ENCODE results near the gene NYAP2.

NYAP2 gene

DNA sequence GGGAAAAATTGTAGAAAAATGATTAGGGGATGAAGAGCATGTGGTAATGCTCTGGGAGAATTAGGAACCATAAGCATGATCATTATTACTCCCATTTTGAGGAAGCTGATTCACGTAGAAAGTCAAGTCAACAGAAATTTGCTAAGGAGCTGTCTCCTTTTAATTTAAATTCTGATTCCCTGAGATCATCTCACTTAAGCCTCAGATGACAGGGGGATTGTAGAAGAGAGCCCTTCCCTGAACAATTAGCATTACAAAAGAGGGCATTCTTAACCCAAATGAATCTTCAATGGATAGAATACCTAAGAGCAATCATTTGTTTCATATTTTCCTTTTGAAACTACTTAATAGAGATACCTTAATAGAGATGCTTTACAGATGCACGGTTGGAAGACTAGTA, 267.9 kb downstream of the NYAP2 start:
- H3K27me3 ChIP-seq (replicated peaks; ENCODE audit: control insufficient read depth, insufficient read depth, low read length, poor library complexity, severe bottlenecking): no peaks in the 10 kb centered on the region
- H3K9me3 ChIP-seq (ENCODE audit: control insufficient read depth, low read length): no peaks in the 10 kb centered on the region
- no peaks in the 10 kb centered on the region for H3K36me3 ChIP-seq (ENCODE audit: control insufficient read depth, insufficient read depth, low read length)
- no peak overlapping the region for H3K27ac ChIP-seq (ENCODE audit: insufficient read depth, low read length, poor library complexity, severe bottlenecking)
- H3K4me1 ChIP-seq (ENCODE audit: control insufficient read depth, insufficient read depth, low read length, poor library complexity, severe bottlenecking): no peaks in the 10 kb centered on the region
- H3K4me3 ChIP-seq (ENCODE audit: insufficient read depth, low read depth, low read length, poor library complexity, severe bottlenecking): no peak overlapping the region
- no peak for DNase-seq

DNA sequence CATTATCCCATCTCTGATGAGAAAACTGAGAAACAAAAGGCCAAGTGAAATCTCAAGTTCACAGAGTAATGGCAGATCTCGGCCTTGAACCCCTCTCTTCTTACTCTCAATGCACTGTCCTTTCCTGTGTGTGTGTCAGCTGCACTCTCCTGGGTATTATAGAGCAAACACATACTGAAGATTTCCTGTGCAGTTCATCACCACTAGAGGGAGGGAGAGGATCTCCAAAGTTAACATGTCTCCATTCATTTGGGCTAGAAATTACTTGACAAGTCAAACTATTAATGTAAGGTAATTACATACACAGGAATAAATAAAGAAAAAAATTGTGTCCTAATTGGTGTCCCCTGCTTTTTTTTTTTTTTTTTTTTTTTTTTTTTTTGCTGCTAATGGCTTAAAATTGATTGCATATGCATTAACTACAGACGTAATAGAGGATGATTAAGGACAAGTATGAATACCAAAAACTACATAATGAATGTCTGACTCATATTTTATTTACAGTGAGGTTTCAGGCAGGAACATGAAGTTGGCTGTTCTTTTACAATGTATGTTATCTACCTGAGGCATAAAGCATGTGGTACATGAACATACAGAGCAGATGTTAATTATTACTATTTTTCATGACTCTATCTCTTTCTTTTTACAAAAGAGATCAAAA, 269.2 kb downstream of the NYAP2 start:
- DNase-seq: no peak
- H3K36me3 ChIP-seq (ENCODE audit: control insufficient read depth, insufficient read depth, low read length): no peaks in the 10 kb centered on the region
- H3K4me3 ChIP-seq (ENCODE audit: insufficient read depth, low read depth, low read length, poor library complexity, severe bottlenecking): no peak overlapping the region
- H3K4me1 ChIP-seq (ENCODE audit: control insufficient read depth, insufficient read depth, low read length, poor library complexity, severe bottlenecking): no peaks in the 10 kb centered on the region
- no peaks in the 10 kb centered on the region for H3K27me3 ChIP-seq (replicated peaks; ENCODE audit: control insufficient read depth, insufficient read depth, low read length, poor library complexity, severe bottlenecking)
- H3K9me3 ChIP-seq (ENCODE audit: control insufficient read depth, low read length): no peaks in the 10 kb centered on the region
- H3K27ac ChIP-seq (ENCODE audit: insufficient read depth, low read length, poor library complexity, severe bottlenecking): no peak overlapping the region

DNA sequence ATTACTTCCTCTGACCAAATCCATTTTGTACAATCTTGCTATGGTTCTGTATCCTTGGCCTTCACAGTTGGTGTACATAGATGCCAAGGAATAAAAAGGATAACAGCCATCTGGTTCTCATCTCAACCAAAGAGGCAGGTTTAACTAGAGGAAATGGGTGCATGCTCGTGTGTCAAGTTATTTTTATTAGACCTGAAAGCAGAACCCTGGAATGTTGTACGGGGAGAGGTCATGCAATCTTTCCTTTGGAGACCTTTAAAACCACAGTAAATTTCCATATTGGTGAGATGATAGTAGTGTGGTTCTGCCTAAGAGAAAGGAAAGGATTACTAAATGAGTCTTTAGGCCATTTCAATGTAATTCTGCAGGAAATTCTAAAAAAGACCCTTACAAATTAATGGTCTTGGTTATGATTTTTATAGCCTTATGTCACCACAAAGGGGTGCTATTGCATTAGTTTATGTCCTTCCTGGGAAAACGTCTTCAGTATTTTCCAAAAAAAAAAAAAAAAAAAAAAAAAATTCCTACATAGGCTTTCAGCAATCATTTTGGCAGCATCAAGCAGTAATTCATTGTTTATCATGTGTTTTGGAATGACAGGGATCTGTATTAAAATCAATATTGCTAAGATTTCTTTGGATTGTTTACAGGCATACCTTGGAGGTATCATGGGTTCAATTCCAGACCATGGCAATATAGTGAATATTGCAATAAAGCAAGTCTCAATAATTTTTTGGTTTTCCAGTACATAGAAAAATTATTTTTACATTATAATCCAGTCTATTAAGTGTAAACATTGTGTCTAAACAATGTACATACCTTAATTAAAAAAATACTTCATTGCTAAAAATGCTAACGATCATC, 270.8 kb downstream of the NYAP2 start:
- H3K9me3 ChIP-seq (ENCODE audit: control insufficient read depth, low read length): no peaks in the 10 kb centered on the region
- no peak for DNase-seq
- H3K36me3 ChIP-seq (ENCODE audit: control insufficient read depth, insufficient read depth, low read length): no peaks in the 10 kb centered on the region
- no peak overlapping the region for H3K4me3 ChIP-seq (ENCODE audit: insufficient read depth, low read depth, low read length, poor library complexity, severe bottlenecking)
- no peaks in the 10 kb centered on the region for H3K4me1 ChIP-seq (ENCODE audit: control insufficient read depth, insufficient read depth, low read length, poor library complexity, severe bottlenecking)
- H3K27ac ChIP-seq (ENCODE audit: insufficient read depth, low read length, poor library complexity, severe bottlenecking): no peak overlapping the region
- no peaks in the 10 kb centered on the region for H3K27me3 ChIP-seq (replicated peaks; ENCODE audit: control insufficient read depth, insufficient read depth, low read length, poor library complexity, severe bottlenecking)

GRCh38 chr2:225678792-225679191, 279.3 kb downstream of the NYAP2 start:
- Histone ChIP-seq H3K9me3 (ENCODE audit: control insufficient read depth, low read length) (no peaks in the 10 kb centered on the region), H3K27me3 (replicated peaks; ENCODE audit: control insufficient read depth, insufficient read depth, low read length, poor library complexity, severe bottlenecking) (no peaks in the 10 kb centered on the region), H3K36me3 (ENCODE audit: control insufficient read depth, insufficient read depth, low read length) (no peaks in the 10 kb centered on the region), H3K4me1 (ENCODE audit: control insufficient read depth, insufficient read depth, low read length, poor library complexity, severe bottlenecking) (no peaks in the 10 kb centered on the region), H3K27ac (ENCODE audit: insufficient read depth, low read length, poor library complexity, severe bottlenecking) (no peak overlapping the region), H3K4me3 (ENCODE audit: insufficient read depth, low read depth, low read length, poor library complexity, severe bottlenecking) (no peak overlapping the region)
- no peak for DNase-seq

- DNase-seq: no peak
- no peaks in the 10 kb centered on the region for H3K27me3 ChIP-seq (replicated peaks; ENCODE audit: control insufficient read depth, insufficient read depth, low read length, poor library complexity, severe bottlenecking)
- no peak overlapping the region for H3K27ac ChIP-seq (ENCODE audit: insufficient read depth, low read length, poor library complexity, severe bottlenecking)
- H3K4me3 ChIP-seq (ENCODE audit: insufficient read depth, low read depth, low read length, poor library complexity, severe bottlenecking): no peak overlapping the region
- no peaks in the 10 kb centered on the region for H3K36me3 ChIP-seq (ENCODE audit: control insufficient read depth, insufficient read depth, low read length)
- H3K9me3 ChIP-seq (ENCODE audit: control insufficient read depth, low read length): no peaks in the 10 kb centered on the region
- no peaks in the 10 kb centered on the region for H3K4me1 ChIP-seq (ENCODE audit: control insufficient read depth, insufficient read depth, low read length, poor library complexity, severe bottlenecking)
Measured at GRCh38 chr2:225683258-225683657, 283.7 kb downstream of the NYAP2 start.

DNA sequence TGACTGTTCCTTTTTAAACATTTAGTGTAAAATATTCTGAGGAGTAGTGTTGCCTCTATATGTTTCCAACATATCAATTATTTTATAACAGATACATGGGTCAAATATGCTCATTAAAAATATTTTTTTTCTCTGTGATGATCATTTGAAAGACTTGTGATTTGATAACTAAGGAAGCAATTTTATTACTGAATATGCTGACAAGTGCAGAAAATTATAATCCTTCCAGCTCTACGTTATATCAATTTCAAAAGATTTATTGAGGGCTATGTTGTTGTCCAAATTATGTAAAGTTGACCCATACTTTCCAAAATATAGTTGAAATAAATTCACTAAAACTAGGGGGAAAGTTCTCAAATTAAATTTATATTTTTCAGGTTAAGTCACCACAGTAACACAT, 290.6 kb downstream of the NYAP2 start:
- Histone ChIP-seq H3K4me1 (ENCODE audit: control insufficient read depth, insufficient read depth, low read length, poor library complexity, severe bottlenecking) (no peaks in the 10 kb centered on the region), H3K4me3 (ENCODE audit: insufficient read depth, low read depth, low read length, poor library complexity, severe bottlenecking) (no peak overlapping the region), H3K36me3 (ENCODE audit: control insufficient read depth, insufficient read depth, low read length) (no peaks in the 10 kb centered on the region), H3K9me3 (ENCODE audit: control insufficient read depth, low read length) (no peaks in the 10 kb centered on the region), H3K27ac (ENCODE audit: insufficient read depth, low read length, poor library complexity, severe bottlenecking) (no peak overlapping the region), H3K27me3 (replicated peaks; ENCODE audit: control insufficient read depth, insufficient read depth, low read length, poor library complexity, severe bottlenecking) (no peaks in the 10 kb centered on the region)
- DNase-seq: no peak

DNA sequence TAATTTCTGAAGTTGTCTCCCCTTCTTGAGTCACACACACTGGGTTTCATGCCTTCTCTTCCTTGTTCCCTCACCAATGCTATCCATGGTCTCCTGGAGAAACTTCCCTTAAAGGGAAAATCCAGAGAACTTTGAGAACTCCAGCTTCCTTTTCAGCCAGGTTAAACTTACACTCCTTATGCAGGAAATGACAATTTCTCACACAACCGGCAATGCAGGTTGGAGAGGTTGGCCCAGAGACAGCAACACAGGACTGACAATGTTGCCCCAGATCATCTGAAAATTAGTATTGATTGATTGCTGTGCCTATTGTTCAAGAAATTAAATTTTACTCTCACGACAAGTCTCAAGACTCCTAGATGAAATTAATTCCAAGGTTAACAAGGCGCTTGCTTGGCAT, 292.2 kb downstream of the NYAP2 start:
- H3K27me3 ChIP-seq (replicated peaks; ENCODE audit: control insufficient read depth, insufficient read depth, low read length, poor library complexity, severe bottlenecking): no peaks in the 10 kb centered on the region
- no peaks in the 10 kb centered on the region for H3K36me3 ChIP-seq (ENCODE audit: control insufficient read depth, insufficient read depth, low read length)
- no peak overlapping the region for H3K27ac ChIP-seq (ENCODE audit: insufficient read depth, low read length, poor library complexity, severe bottlenecking)
- H3K4me1 ChIP-seq (ENCODE audit: control insufficient read depth, insufficient read depth, low read length, poor library complexity, severe bottlenecking): no peaks in the 10 kb centered on the region
- H3K9me3 ChIP-seq (ENCODE audit: control insufficient read depth, low read length): no peaks in the 10 kb centered on the region
- DNase-seq: no peak
- no peak overlapping the region for H3K4me3 ChIP-seq (ENCODE audit: insufficient read depth, low read depth, low read length, poor library complexity, severe bottlenecking)

- no peak for DNase-seq
- Histone ChIP-seq H3K9me3 (ENCODE audit: control insufficient read depth, low read length) (no peaks in the 10 kb centered on the region), H3K27me3 (replicated peaks; ENCODE audit: control insufficient read depth, insufficient read depth, low read length, poor library complexity, severe bottlenecking) (no peaks in the 10 kb centered on the region), H3K4me3 (ENCODE audit: insufficient read depth, low read depth, low read length, poor library complexity, severe bottlenecking) (no peak overlapping the region), H3K27ac (ENCODE audit: insufficient read depth, low read length, poor library complexity, severe bottlenecking) (no peak overlapping the region), H3K36me3 (ENCODE audit: control insufficient read depth, insufficient read depth, low read length) (no peaks in the 10 kb centered on the region), H3K4me1 (ENCODE audit: control insufficient read depth, insufficient read depth, low read length, poor library complexity, severe bottlenecking) (no peaks in the 10 kb centered on the region)
Measured at GRCh38 chr2:225693259-225693658, 293.7 kb downstream of the NYAP2 start.

- Histone ChIP-seq H3K4me1 (ENCODE audit: control insufficient read depth, insufficient read depth, low read length, poor library complexity, severe bottlenecking) (no peaks in the 10 kb centered on the region), H3K27ac (ENCODE audit: insufficient read depth, low read length, poor library complexity, severe bottlenecking) (no peak overlapping the region), H3K9me3 (ENCODE audit: control insufficient read depth, low read length) (no peaks in the 10 kb centered on the region), H3K36me3 (ENCODE audit: control insufficient read depth, insufficient read depth, low read length) (no peaks in the 10 kb centered on the region), H3K27me3 (replicated peaks; ENCODE audit: control insufficient read depth, insufficient read depth, low read length, poor library complexity, severe bottlenecking) (no peaks in the 10 kb centered on the region), H3K4me3 (ENCODE audit: insufficient read depth, low read depth, low read length, poor library complexity, severe bottlenecking) (no peak overlapping the region)
- DNase-seq: no peak
Measured at GRCh38 chr2:225694664-225695063, 295.2 kb downstream of the NYAP2 start.

GRCh38 chr2:225697936-225698335, 298.4 kb downstream of the NYAP2 start:
- Histone ChIP-seq H3K4me1 (ENCODE audit: control insufficient read depth, insufficient read depth, low read length, poor library complexity, severe bottlenecking) (no peaks in the 10 kb centered on the region), H3K27ac (ENCODE audit: insufficient read depth, low read length, poor library complexity, severe bottlenecking) (no peak overlapping the region), H3K4me3 (ENCODE audit: insufficient read depth, low read depth, low read length, poor library complexity, severe bottlenecking) (no peak overlapping the region), H3K27me3 (replicated peaks; ENCODE audit: control insufficient read depth, insufficient read depth, low read length, poor library complexity, severe bottlenecking) (no peaks in the 10 kb centered on the region), H3K36me3 (ENCODE audit: control insufficient read depth, insufficient read depth, low read length) (no peaks in the 10 kb centered on the region), H3K9me3 (ENCODE audit: control insufficient read depth, low read length) (no peaks in the 10 kb centered on the region)
- DNase-seq: no peak
